ENCODE data around the gene QRICH2. TPM values are rescaled to one million over a fixed set of nuclear protein-coding genes. Genes with fewer than 3 reads are reported as not detected.

QRICH2 gene
- total and polyA plus RNA-seq, 10 of the 15 experiments (the other 5 are each of a cell fraction or from before 2014, with no cell fraction given), result 0.04 to 0.72 (median 0.25) TPM

DNA sequence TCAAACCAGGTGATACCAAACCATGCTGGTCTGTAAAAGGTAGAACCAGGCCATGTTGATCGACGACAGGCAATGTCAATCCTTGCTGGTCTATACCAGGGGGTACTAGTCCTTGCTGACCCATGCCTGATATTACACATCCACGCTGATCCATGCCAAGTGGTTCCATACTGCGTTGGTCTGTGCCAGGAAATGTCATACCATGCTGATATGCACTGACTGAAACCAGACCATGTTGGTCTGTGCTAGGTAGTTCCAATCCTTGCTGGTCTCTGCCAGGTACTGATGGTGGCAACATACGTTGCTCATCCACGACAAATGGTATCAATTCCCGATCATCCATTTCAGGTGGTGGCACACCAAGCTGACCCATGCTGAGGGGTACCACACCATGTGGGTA lies 15.0 kb downstream of the QRICH2 start (continued):
- TF ChIP-seq, protein P1, sequence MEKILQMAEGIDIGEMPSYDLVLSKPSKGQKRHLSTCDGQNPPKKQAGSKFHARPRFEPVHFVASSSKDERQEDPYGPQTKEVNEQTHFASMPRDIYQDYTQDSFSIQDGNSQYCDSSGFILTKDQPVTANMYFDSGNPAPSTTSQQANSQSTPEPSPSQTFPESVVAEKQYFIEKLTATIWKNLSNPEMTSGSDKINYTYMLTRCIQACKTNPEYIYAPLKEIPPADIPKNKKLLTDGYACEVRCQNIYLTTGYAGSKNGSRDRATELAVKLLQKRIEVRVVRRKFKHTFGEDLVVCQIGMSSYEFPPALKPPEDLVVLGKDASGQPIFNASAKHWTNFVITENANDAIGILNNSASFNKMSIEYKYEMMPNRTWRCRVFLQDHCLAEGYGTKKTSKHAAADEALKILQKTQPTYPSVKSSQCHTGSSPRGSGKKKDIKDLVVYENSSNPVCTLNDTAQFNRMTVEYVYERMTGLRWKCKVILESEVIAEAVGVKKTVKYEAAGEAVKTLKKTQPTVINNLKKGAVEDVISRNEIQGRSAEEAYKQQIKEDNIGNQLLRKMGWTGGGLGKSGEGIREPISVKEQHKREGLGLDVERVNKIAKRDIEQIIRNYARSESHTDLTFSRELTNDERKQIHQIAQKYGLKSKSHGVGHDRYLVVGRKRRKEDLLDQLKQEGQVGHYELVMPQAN (conservative IDR thresholded peaks at IDR 0.05), result no peak
- TF ChIP-seq, protein P2, sequence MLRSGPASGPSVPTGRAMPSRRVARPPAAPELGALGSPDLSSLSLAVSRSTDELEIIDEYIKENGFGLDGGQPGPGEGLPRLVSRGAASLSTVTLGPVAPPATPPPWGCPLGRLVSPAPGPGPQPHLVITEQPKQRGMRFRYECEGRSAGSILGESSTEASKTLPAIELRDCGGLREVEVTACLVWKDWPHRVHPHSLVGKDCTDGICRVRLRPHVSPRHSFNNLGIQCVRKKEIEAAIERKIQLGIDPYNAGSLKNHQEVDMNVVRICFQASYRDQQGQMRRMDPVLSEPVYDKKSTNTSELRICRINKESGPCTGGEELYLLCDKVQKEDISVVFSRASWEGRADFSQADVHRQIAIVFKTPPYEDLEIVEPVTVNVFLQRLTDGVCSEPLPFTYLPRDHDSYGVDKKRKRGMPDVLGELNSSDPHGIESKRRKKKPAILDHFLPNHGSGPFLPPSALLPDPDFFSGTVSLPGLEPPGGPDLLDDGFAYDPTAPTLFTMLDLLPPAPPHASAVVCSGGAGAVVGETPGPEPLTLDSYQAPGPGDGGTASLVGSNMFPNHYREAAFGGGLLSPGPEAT (IDR thresholded peaks at IDR 0.05; ENCODE audit: low read depth), result no peak
- TF ChIP-seq EP300 (IDR thresholded peaks at IDR 0.05; ENCODE audit: borderline replicate concordance in 1 of 2, control insufficient read depth in 1 of 2, low read depth in 2 of 2, low read length in 2 of 2) (no peak), BMI1 (IDR thresholded peaks at IDR 0.05; ENCODE audit: borderline replicate concordance) (no peak)

GRCh38 chr17:76292567-76292966 lies 15.5 kb downstream of the QRICH2 start:
- in situ Hi-C loops (cut with MboI) (loop anchor here (5.0 kb wide), 2 partner anchors 280 to 365 kb away; no protein-coding TSS in a partner anchor), intact Hi-C loops (cut with micrococcal nuclease; ENCODE audit: unreplicated experiment) (no loop called here)
- SMC1A ChIA-PET (ENCODE audit: uncharacterized antibody, unreplicated experiment), result no interaction called here
- Histone ChIP-seq H4K20me1 (ENCODE audit: control insufficient read depth, insufficient read depth) (no peaks in the 10 kb centered on the region), H3K27me3 (replicated peaks in 1 of 2; ENCODE audit: control insufficient read depth in 2 of 2, insufficient read depth in 2 of 2, low read length in 1 of 2) (no peaks in the 10 kb centered on the region), H3K79me2 (ENCODE audit: control insufficient read depth, insufficient read depth, low read length) (no peaks in the 10 kb centered on the region), H3K27ac (ENCODE audit: control insufficient read depth, insufficient read depth) (no peak overlapping the region), H3K9ac (ENCODE audit: control insufficient read depth, insufficient read depth, low read length) (no peak overlapping the region), H3K36me3 (ENCODE audit: control insufficient read depth in 2 of 2, insufficient read depth in 2 of 2, low read length in 1 of 2) (no peaks in the 10 kb centered on the region), H3K4me2 (ENCODE audit: control insufficient read depth, insufficient read depth) (no peak overlapping the region), H3K4me1 (ENCODE audit: control insufficient read depth, insufficient read depth, low read length) (no peaks in the 10 kb centered on the region), H3K4me3 (no peak overlapping the region), H3K9me3 (replicated peaks; ENCODE audit: control insufficient read depth, insufficient read depth, low read length) (no peaks in the 10 kb centered on the region), H2AFZ (ENCODE audit: control insufficient read depth, low read depth, low read length) (no peak overlapping the region)
- no peak for DNase-seq (ENCODE audit: low read depth, low spot score)
- no peak for ATAC-seq
- POLR2A ChIA-PET, result no interaction called here
- no peak for FAIRE-seq
- CTCF ChIA-PET, result no interaction called here
- WGBS (ENCODE audit: insufficient coverage, insufficient replicate concordance, low lambda C conversion rate, missing lambda C conversion rate), result 75% methylated on average over 4 of the region's 4 CpGs
- RAD21 ChIA-PET (ENCODE audit: unreplicated experiment), result no interaction called here
- no TSS peak for BruUV-seq (replicated peaks)
- TF ChIP-seq TCF12 (IDR thresholded peaks at IDR 0.05; ENCODE audit: low read depth, low read length), result no peak
- no peak for TF ChIP-seq HDAC6 (IDR thresholded peaks at IDR 0.05; ENCODE audit: unreplicated experiment)
- TF ChIP-seq ETV6 (conservative IDR thresholded peaks at IDR 0.05 in 1 of 2, IDR thresholded peaks at IDR 0.05 in 1 of 2; ENCODE audit: borderline replicate concordance in 1 of 2, low read depth in 1 of 2), result no peak
- TF ChIP-seq MYB (IDR thresholded peaks at IDR 0.05; ENCODE audit: borderline replicate concordance, low read depth, low read length), result no peak
- TF ChIP-seq GATAD2B (conservative IDR thresholded peaks at IDR 0.05; ENCODE audit: low read depth), result no peak
- no peak for TF ChIP-seq SREBF2 (IDR thresholded peaks at IDR 0.05; ENCODE audit: low read length)
- TF ChIP-seq KDM1A (IDR thresholded peaks at IDR 0.05; ENCODE audit: borderline replicate concordance), result no peak
- no peak for TF ChIP-seq WRNIP1 (IDR thresholded peaks at IDR 0.05; ENCODE audit: borderline replicate concordance, low read depth, low read length)
- TF ChIP-seq JUND (IDR thresholded peaks at IDR 0.05; ENCODE audit: low read depth, low read length), result no peak
- no peak for TF ChIP-seq RBBP5 (conservative IDR thresholded peaks at IDR 0.05)
- TF ChIP-seq ZNF274 (IDR thresholded peaks at IDR 0.05; ENCODE audit: insufficient read depth, insufficient read length), result no peak
- TF ChIP-seq EZH2 (IDR thresholded peaks at IDR 0.05; ENCODE audit: borderline replicate concordance, control insufficient read depth, low read depth, low read length), result no peak
- no peak for TF ChIP-seq ATF7 (IDR thresholded peaks at IDR 0.05; ENCODE audit: low read depth)
- TF ChIP-seq, protein P3, sequence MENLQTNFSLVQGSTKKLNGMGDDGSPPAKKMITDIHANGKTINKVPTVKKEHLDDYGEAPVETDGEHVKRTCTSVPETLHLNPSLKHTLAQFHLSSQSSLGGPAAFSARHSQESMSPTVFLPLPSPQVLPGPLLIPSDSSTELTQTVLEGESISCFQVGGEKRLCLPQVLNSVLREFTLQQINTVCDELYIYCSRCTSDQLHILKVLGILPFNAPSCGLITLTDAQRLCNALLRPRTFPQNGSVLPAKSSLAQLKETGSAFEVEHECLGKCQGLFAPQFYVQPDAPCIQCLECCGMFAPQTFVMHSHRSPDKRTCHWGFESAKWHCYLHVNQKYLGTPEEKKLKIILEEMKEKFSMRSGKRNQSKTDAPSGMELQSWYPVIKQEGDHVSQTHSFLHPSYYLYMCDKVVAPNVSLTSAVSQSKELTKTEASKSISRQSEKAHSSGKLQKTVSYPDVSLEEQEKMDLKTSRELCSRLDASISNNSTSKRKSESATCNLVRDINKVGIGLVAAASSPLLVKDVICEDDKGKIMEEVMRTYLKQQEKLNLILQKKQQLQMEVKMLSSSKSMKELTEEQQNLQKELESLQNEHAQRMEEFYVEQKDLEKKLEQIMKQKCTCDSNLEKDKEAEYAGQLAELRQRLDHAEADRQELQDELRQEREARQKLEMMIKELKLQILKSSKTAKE (IDR thresholded peaks at IDR 0.05; ENCODE audit: low read depth, poor library complexity, severe bottlenecking), result no peak
